K562 (cell line): ENCODE data around the gene RPS2. TPM values are rescaled to one million over a fixed set of nuclear protein-coding genes. Genes with fewer than 3 reads are reported as not detected.
A peak's percentile ranks its signal among the peaks of the same experiment; 100 is the strongest.

Experiments
- ATAC-seq: fragments of 200-7000 bp; cut with Tn5 transposase; 3 replicates; pipeline ENCODE4 v1.9.1; 2020; ENCODE audit warnings: moderate library complexity
- BruUV-seq: library from RNA; stranded (reverse); fragments of 400-500 nt; replicated peaks from 2 replicates; lab custom pipeline; 2021; lab: Mats Ljungman, UMichigan
- CTCF ChIA-PET: fragments of 300-600 bp; formaldehyde crosslinking; extraction: SDS; loops from one replicate; lab custom pipeline; 2021; ENCODE audit warnings: low intra/inter-chr PET ratio; lab: Yijun Ruan, JAX
- POLR2A ChIA-PET: fragments of 300-600, 350-650 bp; sonication (Branson Sonifier 250); formaldehyde crosslinking; extraction: SDS; loops from one replicate; lab custom pipeline; 2021; ENCODE audit warnings: antibody characterized with exemption, inconsistent platforms; lab: Yijun Ruan, JAX
- DNase-seq, 4 experiments: peaks; one replicate each; pipeline versions ENCODE4 v3.0.0 to v3.0.0-alpha.2; 2011 to 2018; ENCODE audit warnings: low spot score in 3 of 4, mixed read lengths in 3 of 4; ENCODE audit errors: extremely low read depth in 1 of 4
- FAIRE-seq: peaks from 2 replicates; lab custom pipeline; 2011; peaks lifted over from hg19 to GRCh38; lab: Jason Lieb, UNC
- H2AFZ ChIP-seq: 2 replicates; pipeline ENCODE4 v1.6.0; 2011; ENCODE audit warnings: low read depth, low read length, control low read depth, inconsistent platforms
- H3K27ac ChIP-seq: fragments of 200-600 bp; 3 replicates; pipeline ENCODE4 v1.8.0; 2011; ENCODE audit warnings: low read depth, mild to moderate bottlenecking, control low read depth, inconsistent platforms, low read length, moderate library complexity, mixed read lengths; ENCODE audit errors: extremely low read depth
- H3K27me3 ChIP-seq, 2 experiments: fragments of 300-600 bp in 1 of 2; 2 replicates in 1 of 2; 3 replicates in 1 of 2; pipeline versions ENCODE4 v1.6.0 to v1.8.0; 2011; ENCODE audit warnings: inconsistent platforms in 2 of 2, low read length in 2 of 2, mild to moderate bottlenecking in 1 of 2, mixed read lengths in 1 of 2, moderate library complexity in 1 of 2; ENCODE audit not compliant: control insufficient read depth in 2 of 2, insufficient read depth in 2 of 2
- H3K36me3 ChIP-seq: fragments of 300-600 bp; 3 replicates; pipeline ENCODE4 v1.8.0; 2011; ENCODE audit warnings: mild to moderate bottlenecking, low read length, inconsistent platforms; ENCODE audit not compliant: control insufficient read depth, insufficient read depth
- H3K4me1 ChIP-seq, 2 experiments: fragments of 200-600 bp in 1 of 2; replicated peaks in 1 of 2; 2 replicates in 1 of 2; 3 replicates in 1 of 2; pipeline versions ENCODE4 v1.5.1 to v1.8.0; 2011; ENCODE audit warnings: inconsistent platforms in 2 of 2, low read length in 2 of 2, mild to moderate bottlenecking in 1 of 2, mixed read lengths in 1 of 2, moderate library complexity in 1 of 2; ENCODE audit not compliant: control insufficient read depth in 2 of 2, insufficient read depth in 2 of 2
- H3K4me2 ChIP-seq: 2 replicates; pipeline ENCODE4 v1.6.1; 2011; ENCODE audit warnings: low read length, control low read depth, inconsistent platforms, mixed read lengths; ENCODE audit not compliant: insufficient read depth
- H3K4me3 ChIP-seq: fragments of 200-600 bp; sonication (generic), shearing (Covaris generic); 2 replicates; pipeline ENCODE4 v1.5.1; 2016; ENCODE audit warnings: control low read depth, inconsistent platforms
- H3K79me2 ChIP-seq: fragments of 200-600 bp; 3 replicates; pipeline ENCODE4 v1.8.0; 2011; ENCODE audit warnings: low read length, inconsistent platforms; ENCODE audit not compliant: control insufficient read depth, insufficient read depth
- H3K9ac ChIP-seq, 2 experiments: 2 replicates each; pipeline versions ENCODE4 v1.6.0 to v1.6.1; 2011; ENCODE audit warnings: low read depth in 2 of 2, low read length in 2 of 2, control low read depth in 1 of 2, inconsistent platforms in 1 of 2, mild to moderate bottlenecking in 1 of 2, mixed read lengths in 1 of 2; ENCODE audit not compliant: insufficient read depth in 1 of 2
- H3K9me1 ChIP-seq: one replicate; pipeline ENCODE4 v1.6.0; 2011; ENCODE audit warnings: inconsistent platforms, mild to moderate bottlenecking, low read length, moderate library complexity; ENCODE audit not compliant: control insufficient read depth, insufficient read depth
- H3K9me3 ChIP-seq: replicated peaks from 2 replicates; pipeline ENCODE4 v1.5.1; 2011; ENCODE audit warnings: low read depth, low read length, inconsistent platforms; ENCODE audit not compliant: control insufficient read depth, insufficient read depth
- H4K20me1 ChIP-seq: replicated peaks from 2 replicates; pipeline ENCODE4 v1.6.1; 2011; ENCODE audit warnings: low read length, inconsistent platforms, mixed read lengths; ENCODE audit not compliant: control insufficient read depth, insufficient read depth
- CCAR2 ChIP-seq: fragments of 200-400 bp; formaldehyde crosslinking; IDR thresholded peaks from 2 replicates; pipeline ENCODE4 v1.6.1; 2017; ENCODE audit warnings: mild to moderate bottlenecking, low read depth, low read length
- CREBBP ChIP-seq: IDR thresholded peaks from one replicate; pipeline ENCODE4 v1.6.1; 2012; ENCODE audit warnings: low read depth, mild to moderate bottlenecking, control low read depth, inconsistent platforms, low read length
- HDAC8 ChIP-seq: fragments of 450-650 bp; IDR thresholded peaks from 2 replicates; pipeline ENCODE4 v1.6.1; 2016; ENCODE audit warnings: mild to moderate bottlenecking, missing genetic modification characterization, moderate library complexity, missing compliant biosample characterization
- HMG20B ChIP-seq: fragments of 250-450 bp; sonication (Bioruptor Pico); IDR thresholded peaks from 2 replicates; pipeline ENCODE4 v1.5.0; 2021; ENCODE audit warnings: mild to moderate bottlenecking
- JUN ChIP-seq, 2 experiments: sonication (generic) in 1 of 2; formaldehyde crosslinking in 1 of 2; IDR thresholded peaks; 2 replicates each; pipeline versions ENCODE4 v1.6.1 to v1.8.0; 2012 to 2022; ENCODE audit warnings: borderline replicate concordance in 2 of 2, mild to moderate bottlenecking in 2 of 2, improper control_type of control experiment in 1 of 2, low read depth in 1 of 2, low read length in 1 of 2, missing genetic modification reagents in 1 of 2
- MAX ChIP-seq: sonication (generic); formaldehyde crosslinking; IDR thresholded peaks from 2 replicates; pipeline ENCODE4 v1.9.0; 2022; ENCODE audit warnings: mild to moderate bottlenecking, missing genetic modification reagents
- MCM2 ChIP-seq: fragments of 450-650 bp; IDR thresholded peaks from 2 replicates; pipeline ENCODE4 v1.6.1; 2017; ENCODE audit warnings: low read depth, mild to moderate bottlenecking
- RBBP5 ChIP-seq: fragments of 200-600 bp; sonication (generic); IDR thresholded peaks from 2 replicates; pipeline ENCODE4 v1.6.1; 2012; ENCODE audit warnings: borderline replicate concordance, mild to moderate bottlenecking, low read length, control low read depth, inconsistent platforms; ENCODE audit not compliant: insufficient read depth, poor library complexity, severe bottlenecking
- SRF ChIP-seq, 2 experiments: fragments of 250-450, 450-650 bp in 1 of 2; sonication (Bioruptor Pico) in 1 of 2; sonication (generic) in 1 of 2; formaldehyde crosslinking; IDR thresholded peaks; 2 replicates each; pipeline versions ENCODE4 v1.5.0 to v1.5.1; 2020 to 2022; ENCODE audit warnings: mild to moderate bottlenecking in 1 of 2, missing genetic modification reagents in 1 of 2
- THAP12 ChIP-seq: fragments of 250-450 bp; sonication (Bioruptor Pico); IDR thresholded peaks from 2 replicates; pipeline ENCODE4 v1.9.0; 2021; ENCODE audit warnings: mild to moderate bottlenecking, inconsistent platforms
- ZNF263 ChIP-seq: sonication (generic); formaldehyde crosslinking; IDR thresholded peaks from 2 replicates; pipeline ENCODE4 v1.8.0; 2022; ENCODE audit warnings: mild to moderate bottlenecking, missing genetic modification reagents, borderline replicate concordance
- ZNF830 ChIP-seq: fragments of 250-450 bp; sonication (Bioruptor Pico); IDR thresholded peaks from 2 replicates; pipeline ENCODE4 v1.5.0; 2021; ENCODE audit warnings: mild to moderate bottlenecking
- WGBS: fragments of 100-300 bp; shearing (Covaris generic); methylation state at CpG from one replicate; pipeline ENCODE4 v1.1.6; 2016; ENCODE audit warnings: low coverage, mixed read lengths; ENCODE audit not compliant: insufficient coverage; ENCODE audit errors: missing lambda C conversion rate; 5-methylcytosine and 5-hydroxymethylcytosine counted together
- in situ Hi-C: fragments of 300-500 bp; cut with MboI; formaldehyde crosslinking; loops from 4 replicates; pipeline ENCODE4 v1.15.0; 2018; ENCODE audit warnings: inconsistent platforms, mixed read lengths
- intact Hi-C: fragments of 100-400 bp; cut with micrococcal nuclease; formaldehyde crosslinking; loops from 2 replicates; pipeline ENCODE4 v1.14.2; 2022
- polyA plus RNA-seq, 8 experiments: library from polyadenylated mRNA; depleted of rRNA in 4 of 8; stranded (reverse) in 5 of 8; unstranded in 3 of 8; fragments of >200 nt; fragmentation: Nextera tagmentation in 2 of 8; fragmentation: Illumina TruSeq in 1 of 8; extraction: Ambion mirVana in 2 of 8; extraction: Trizol in 1 of 8; gene quantifications; 2 replicates each; pipeline versions ENCODE4 v1.2.1 to v1.2.3, GENCODE V29; 2011 to 2014; ENCODE audit warnings: inconsistent platforms in 1 of 8, missing spikeins in 1 of 8
- total RNA-seq, 7 experiments: library from RNA; depleted of rRNA in 6 of 7; stranded (reverse); fragments of >200 nt in 6 of 7; fragmentation: Illumina TruSeq in 2 of 7; extraction: Trizol in 2 of 7; gene quantifications; 2 replicates each; pipeline versions ENCODE4 v1.2.1 to v1.2.3, GENCODE V29; 2011 to 2021; ENCODE audit warnings: low replicate concordance in 1 of 7
- TF ChIP-seq, protein P1 (sequence below): sonication (generic); formaldehyde crosslinking; IDR thresholded peaks from 2 replicates; pipeline ENCODE4 v1.9.0; 2022; ENCODE audit warnings: mild to moderate bottlenecking, missing genetic modification reagents
- TF ChIP-seq, protein P2 (sequence below), 2 experiments: IDR thresholded peaks; 2 replicates each; pipeline ENCODE4 v1.6.1; 2011; ENCODE audit warnings: borderline replicate concordance in 1 of 2, control low read depth in 1 of 2, low read depth in 1 of 2, low read length in 1 of 2, mild to moderate bottlenecking in 1 of 2, mixed read lengths in 1 of 2, moderate library complexity in 1 of 2; ENCODE audit not compliant: insufficient read depth in 1 of 2, insufficient read length in 1 of 2, poor library complexity in 1 of 2, severe bottlenecking in 1 of 2; ENCODE audit errors: extremely low read depth in 1 of 2

The RPS2 gene
- total and polyA plus RNA-seq, 9 of the 15 experiments (the other 6 are each of a cell fraction or from before 2014, with no cell fraction given) = 834 to 4,794 (median 3,793) TPM

GRCh38 chr16:1991135-1991551 lies 26.5 kb upstream of the RPS2 start:
- no peaks in the 10 kb centered on the region for H3K27me3 ChIP-seq
- intact Hi-C loops (no loop called here), in situ Hi-C loops (no loop called here)
- H3K27ac ChIP-seq = no peak overlapping the region; the same call in 2 of the 3 replicates
- H3K4me1 ChIP-seq = peaks cover 29 to 62% of the 10 kb centered on the region in 2 experiments
- H3K9me3 ChIP-seq = no peaks in the 10 kb centered on the region
- H3K4me2 ChIP-seq = no peak overlapping the region
- ChIA-PET CTCF (no interaction called here), POLR2A (interaction anchor here (0.7 to 5.5 kb wide), 3 partner anchors 26 to 122 kb away, joined by 3 to 50 read pairs (median 6); partner anchors contain the start of genes RNF151 and RPS2)
- H3K4me3 ChIP-seq = no peak overlapping the region
- 78% methylated on average over 9 of the region's 18 CpGs for WGBS
- H3K79me2 ChIP-seq = peaks cover 29% of the 10 kb centered on the region
- H3K9me1 ChIP-seq = no peaks in the 10 kb centered on the region
- DNase-seq (no peak), ATAC-seq (no peak), FAIRE-seq (no peak)
- no TSS peak for BruUV-seq
- H3K36me3 ChIP-seq = peaks cover 24% of the 10 kb centered on the region; the same call in 1 of the 3 replicates
- peak overlapping the region in 1 of 2 experiments; percentile 87; a peak in 1 of 4 replicates for H3K9ac ChIP-seq
- no peak overlapping the region for H2AFZ ChIP-seq
- no peaks in the 10 kb centered on the region; the same call in 1 of the 2 replicates for H4K20me1 ChIP-seq
- TF ChIP-seq HDAC8 = no peak
- no peak for TF ChIP-seq SRF (CRISPR knock-in tag; IDR thresholded peaks at IDR 0.05)
- no peak for TF ChIP-seq MCM2
- no peak for TF ChIP-seq CCAR2
- TF ChIP-seq JUN (IDR thresholded peaks at IDR 0.05; ENCODE audit: borderline replicate concordance, low read depth, low read length) = no peak
- TF ChIP-seq JUN (CRISPR knock-in tag; IDR thresholded peaks at IDR 0.05; ENCODE audit: borderline replicate concordance) = peak; percentile 15; the same call in 1 of the 2 replicates
- no peak for TF ChIP-seq THAP12 (CRISPR knock-in tag)
- no peak for TF ChIP-seq RBBP5
- TF ChIP-seq MAX = 0 out of 2 replicates have a peak, but pooled peaks have one; percentile 22
- TF ChIP-seq ZNF263 = no peak
- no peak for TF ChIP-seq CREBBP
- no peak for TF ChIP-seq ZNF830
- TF ChIP-seq, protein P1, sequence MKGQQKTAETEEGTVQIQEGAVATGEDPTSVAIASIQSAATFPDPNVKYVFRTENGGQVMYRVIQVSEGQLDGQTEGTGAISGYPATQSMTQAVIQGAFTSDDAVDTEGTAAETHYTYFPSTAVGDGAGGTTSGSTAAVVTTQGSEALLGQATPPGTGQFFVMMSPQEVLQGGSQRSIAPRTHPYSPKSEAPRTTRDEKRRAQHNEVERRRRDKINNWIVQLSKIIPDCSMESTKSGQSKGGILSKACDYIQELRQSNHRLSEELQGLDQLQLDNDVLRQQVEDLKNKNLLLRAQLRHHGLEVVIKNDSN = peak; percentile 65
- TF ChIP-seq HMG20B (CRISPR knock-in tag) = no peak
- TF ChIP-seq, protein P2, sequence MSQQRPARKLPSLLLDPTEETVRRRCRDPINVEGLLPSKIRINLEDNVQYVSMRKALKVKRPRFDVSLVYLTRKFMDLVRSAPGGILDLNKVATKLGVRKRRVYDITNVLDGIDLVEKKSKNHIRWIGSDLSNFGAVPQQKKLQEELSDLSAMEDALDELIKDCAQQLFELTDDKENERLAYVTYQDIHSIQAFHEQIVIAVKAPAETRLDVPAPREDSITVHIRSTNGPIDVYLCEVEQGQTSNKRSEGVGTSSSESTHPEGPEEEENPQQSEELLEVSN (IDR thresholded peaks at IDR 0.05; ENCODE audit: borderline replicate concordance in 1 of 2, extremely low read depth in 1 of 2, insufficient read depth in 1 of 2, insufficient read length in 1 of 2, low read depth in 1 of 2, low read length in 1 of 2, poor library complexity in 1 of 2, severe bottlenecking in 1 of 2) = peak in 1 of 2 experiments; percentile 13
